Pulmonary artery endothelial cell (primary cell): ENCODE data around the gene ASIC1. TPM values are rescaled to one million over a fixed set of nuclear protein-coding genes. Genes with fewer than 3 reads are reported as not detected.
"Not testable (repeated sequence)": the region's sequence is repeated elsewhere in the genome, so short reads cannot be mapped to it uniquely, and the experiment has no call there.

Source experiments
- DNase-seq: peaks from one replicate; pipeline ENCODE4 v3.0.0-alpha.2; 2011; ENCODE audit warnings: low read depth, low spot score
- total RNA-seq: library from RNA; depleted of rRNA; stranded (reverse); fragments of >200 nt; gene quantifications from 2 replicates; pipeline ENCODE4 v1.2.3, GENCODE V29; 2014

The ASIC1 gene
- 0.14 and 0.59 TPM in 2 replicates for total RNA-seq

- no peak for DNase-seq
Measured at GRCh38 chr12:50057000-50057841, at the start of gene ASIC1. Gene ASIC1, plus strand, starts transcription at chr12:50057596. Its CDS starts 1,171 bp downstream, at chr12:50058767.

- no peak for DNase-seq
Measured at GRCh38 chr12:50013361-50014147, 43.8 kb upstream of the ASIC1 start.

GRCh38 chr12:50014342-50014741, 43.1 kb upstream of the ASIC1 start:
- DNase-seq = no peak

GRCh38 chr12:50016501-50017475, 40.6 kb upstream of the ASIC1 start:
- peak; percentile 26 for DNase-seq

- no peak for DNase-seq
Measured at GRCh38 chr12:50017641-50018040, 39.8 kb upstream of the ASIC1 start.

GRCh38 chr12:50018154-50018553, 39.2 kb upstream of the ASIC1 start:
- no peak for DNase-seq

GRCh38 chr12:50018968-50019367, 38.4 kb upstream of the ASIC1 start:
- no peak for DNase-seq

GRCh38 chr12:50019524-50019923, 37.9 kb upstream of the ASIC1 start:
- DNase-seq = no peak

- DNase-seq = no peak
Measured at GRCh38 chr12:50021031-50021430, 36.4 kb upstream of the ASIC1 start.

- no peak for DNase-seq
Measured at GRCh38 chr12:50022903-50023302, 34.5 kb upstream of the ASIC1 start.

- DNase-seq = no peak
Measured at GRCh38 chr12:50024227-50024626, 33.2 kb upstream of the ASIC1 start.

- DNase-seq = no peak
Measured at GRCh38 chr12:50024805-50025186, 32.6 kb upstream of the ASIC1 start.

GRCh38 chr12:50025187-50026059, 32.0 kb upstream of the ASIC1 start, which contains the start of gene RACGAP1:
Gene RACGAP1, minus strand, starts transcription at chr12:50025494. Its CDS starts 8,779 bp downstream, at chr12:50016715.
- peak; percentile 88 for DNase-seq

GRCh38 chr12:50026691-50027090, 30.7 kb upstream of the ASIC1 start:
- DNase-seq = no peak

GRCh38 chr12:50030449-50030848, 26.9 kb upstream of the ASIC1 start:
- not testable (repeated sequence) for DNase-seq

- no peak for DNase-seq
Measured at GRCh38 chr12:50032515-50032853, 24.9 kb upstream of the ASIC1 start.

GRCh38 chr12:50032854-50033581, 24.4 kb upstream of the ASIC1 start:
- no peak for DNase-seq

- DNase-seq = no peak
Measured at GRCh38 chr12:50038336-50038735, 19.1 kb upstream of the ASIC1 start.

GRCh38 chr12:50039151-50039835, 18.1 kb upstream of the ASIC1 start:
- peak; percentile 35 for DNase-seq
